KMS-11 (cell line): ENCODE data around the gene RSBN1.
A peak's percentile ranks its signal among the peaks of the same experiment; 100 is the strongest.

Experiments used
- H2AFZ ChIP-seq: fragments of 200-600 bp; sonication (generic); 2 replicates; pipeline ENCODE4 v1.6.1; 2016; ENCODE audit warnings: antibody characterized with exemption, mixed run types, low read depth
- H3K27ac ChIP-seq: fragments of 200-600 bp; sonication (generic); 2 replicates; pipeline ENCODE4 v1.6.1; 2016; ENCODE audit warnings: mild to moderate bottlenecking, mixed run types
- H3K27me3 ChIP-seq: fragments of 200-600 bp; sonication (generic); 2 replicates; pipeline ENCODE4 v1.6.1; 2017; ENCODE audit warnings: mild to moderate bottlenecking, low read depth, mixed run types, moderate library complexity; ENCODE audit not compliant: insufficient read depth
- H3K36me3 ChIP-seq: fragments of 200-600 bp; sonication (generic); 2 replicates; pipeline ENCODE4 v1.6.1; 2017; ENCODE audit warnings: mild to moderate bottlenecking, mixed run types; ENCODE audit not compliant: insufficient read depth
- H3K4me1 ChIP-seq: fragments of 200-600 bp; sonication (generic); 2 replicates; pipeline ENCODE4 v1.6.1; 2016; ENCODE audit warnings: mild to moderate bottlenecking, low read depth, mixed run types; ENCODE audit not compliant: poor library complexity, severe bottlenecking
- H3K4me2 ChIP-seq: fragments of 200-600 bp; sonication (generic); 2 replicates; pipeline ENCODE4 v1.7.0; 2016; ENCODE audit warnings: mild to moderate bottlenecking, mixed run types
- H3K4me3 ChIP-seq: fragments of 200-600 bp; sonication (generic); IDR thresholded peaks from 2 replicates; pipeline ENCODE4 v1.6.1; 2017; ENCODE audit warnings: low read depth, low read length, mixed read lengths; ENCODE audit not compliant: insufficient read depth
- H3K79me2 ChIP-seq: fragments of 200-600 bp; sonication (generic); 2 replicates; pipeline ENCODE4 v1.6.1; 2016; ENCODE audit warnings: low read depth, mixed run types; ENCODE audit not compliant: insufficient read depth
- H3K9ac ChIP-seq: fragments of 200-600 bp; sonication (generic); 2 replicates; pipeline ENCODE4 v1.6.1; 2016; ENCODE audit warnings: mild to moderate bottlenecking, mixed run types
- H4K20me1 ChIP-seq: fragments of 200-600 bp; sonication (generic); 2 replicates; pipeline ENCODE4 v1.6.1; 2016; ENCODE audit warnings: mild to moderate bottlenecking, mixed run types; ENCODE audit not compliant: insufficient read depth
- TF ChIP-seq, protein P1 (sequence below): fragments of 200-600 bp; sonication (generic); conservative IDR thresholded peaks from 2 replicates; pipeline ENCODE4 v1.6.1; 2017; ENCODE audit warnings: low read depth, mild to moderate bottlenecking, antibody characterized with exemption, low read length, moderate library complexity, mixed read lengths

Gene RSBN1

DNA sequence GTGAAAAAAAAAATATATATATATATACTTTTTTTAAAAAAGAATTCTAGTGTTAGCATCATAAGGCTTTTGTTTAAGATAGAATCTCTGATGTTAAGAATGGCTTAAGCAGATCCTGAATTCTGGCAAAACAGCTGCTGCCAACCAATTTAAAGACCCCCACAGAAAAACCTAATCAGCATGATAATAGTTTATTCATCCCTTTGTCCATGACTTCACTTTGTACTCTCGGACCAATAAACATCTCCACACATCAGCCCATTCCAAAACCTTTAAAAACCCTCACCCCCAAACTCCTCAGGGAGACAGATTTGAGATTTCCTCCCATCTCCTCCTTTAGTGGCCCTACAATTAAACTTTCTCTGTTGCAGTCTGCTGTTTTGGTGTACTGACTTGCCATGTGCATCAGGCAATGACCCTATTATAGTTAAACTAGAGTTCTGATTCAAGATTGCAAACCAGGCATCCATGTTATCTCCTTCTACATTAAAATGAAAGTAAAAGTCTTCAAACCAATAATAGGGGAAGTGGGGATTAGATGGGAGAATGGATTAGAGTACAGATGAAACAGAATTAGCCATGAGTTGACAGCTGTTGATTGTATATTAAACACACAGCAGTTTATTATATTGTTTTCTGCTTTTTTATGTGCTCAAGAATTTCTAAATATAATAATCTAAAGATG lies 43.2 kb downstream of the RSBN1 start:
- no peaks in the 10 kb centered on the region for H4K20me1 ChIP-seq
- H3K4me1 ChIP-seq, result peaks cover 64% of the 10 kb centered on the region
- no peak overlapping the region for H2AFZ ChIP-seq
- no peaks in the 10 kb centered on the region for H3K27me3 ChIP-seq
- H3K9ac ChIP-seq, result no peak overlapping the region
- H3K79me2 ChIP-seq, result no peaks in the 10 kb centered on the region; the same call in 1 of the 2 replicates
- TF ChIP-seq, protein P1, sequence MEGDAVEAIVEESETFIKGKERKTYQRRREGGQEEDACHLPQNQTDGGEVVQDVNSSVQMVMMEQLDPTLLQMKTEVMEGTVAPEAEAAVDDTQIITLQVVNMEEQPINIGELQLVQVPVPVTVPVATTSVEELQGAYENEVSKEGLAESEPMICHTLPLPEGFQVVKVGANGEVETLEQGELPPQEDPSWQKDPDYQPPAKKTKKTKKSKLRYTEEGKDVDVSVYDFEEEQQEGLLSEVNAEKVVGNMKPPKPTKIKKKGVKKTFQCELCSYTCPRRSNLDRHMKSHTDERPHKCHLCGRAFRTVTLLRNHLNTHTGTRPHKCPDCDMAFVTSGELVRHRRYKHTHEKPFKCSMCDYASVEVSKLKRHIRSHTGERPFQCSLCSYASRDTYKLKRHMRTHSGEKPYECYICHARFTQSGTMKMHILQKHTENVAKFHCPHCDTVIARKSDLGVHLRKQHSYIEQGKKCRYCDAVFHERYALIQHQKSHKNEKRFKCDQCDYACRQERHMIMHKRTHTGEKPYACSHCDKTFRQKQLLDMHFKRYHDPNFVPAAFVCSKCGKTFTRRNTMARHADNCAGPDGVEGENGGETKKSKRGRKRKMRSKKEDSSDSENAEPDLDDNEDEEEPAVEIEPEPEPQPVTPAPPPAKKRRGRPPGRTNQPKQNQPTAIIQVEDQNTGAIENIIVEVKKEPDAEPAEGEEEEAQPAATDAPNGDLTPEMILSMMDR, result no peak
- H3K4me2 ChIP-seq, result peak overlapping the region; percentile 29; the same call in 1 of the 2 replicates
- H3K4me3 ChIP-seq, result no peak overlapping the region
- no peak overlapping the region for H3K27ac ChIP-seq
- no peaks in the 10 kb centered on the region for H3K36me3 ChIP-seq

DNA sequence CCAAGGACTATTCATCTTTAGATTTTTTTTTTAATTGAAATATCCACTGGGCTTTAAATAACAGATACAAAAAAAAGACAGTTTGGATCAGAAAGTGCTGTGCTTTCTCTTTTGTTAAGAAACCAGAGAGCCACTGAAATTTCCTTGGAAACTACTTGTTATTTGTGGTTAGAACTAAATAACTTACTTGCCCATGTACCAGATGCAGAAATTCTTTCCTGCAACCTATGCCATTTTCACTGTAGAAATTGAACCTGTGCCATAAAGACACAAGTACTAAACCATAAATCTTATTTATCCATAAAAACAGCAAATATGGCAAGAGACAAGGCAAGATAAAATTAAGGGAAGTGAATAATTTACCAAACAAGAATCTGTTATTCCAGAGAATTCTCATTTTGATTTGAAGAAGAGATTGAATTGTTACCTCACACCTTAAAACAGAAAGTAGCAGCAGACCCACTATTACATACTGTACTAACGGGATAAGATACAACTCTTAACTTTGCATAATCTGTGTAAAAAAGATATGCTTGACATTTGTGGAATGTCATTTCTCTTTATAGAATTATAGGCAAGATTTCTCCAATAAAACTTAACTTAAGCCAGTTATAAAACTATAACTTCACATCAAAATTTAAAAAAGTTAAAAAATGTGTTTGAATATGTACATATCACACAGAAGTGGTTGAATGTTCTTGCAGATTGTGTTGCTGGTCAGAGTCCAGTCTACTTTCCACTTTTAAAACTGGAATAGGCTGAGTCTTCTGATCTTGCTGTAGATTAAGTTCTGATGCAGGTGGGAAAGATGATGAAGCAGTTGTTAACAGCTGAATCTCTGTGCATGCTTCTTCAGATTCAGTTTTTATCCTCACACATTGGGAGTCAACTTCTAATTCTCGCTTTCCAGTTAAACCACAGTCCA lies 46.7 kb downstream of the RSBN1 start:
- no peaks in the 10 kb centered on the region for H3K36me3 ChIP-seq
- H3K4me2 ChIP-seq, result peak overlapping the region; percentile 81
- H3K9ac ChIP-seq, result peak overlapping the region; percentile 23; the same call in 1 of the 2 replicates
- H3K27me3 ChIP-seq, result no peaks in the 10 kb centered on the region
- H4K20me1 ChIP-seq, result no peaks in the 10 kb centered on the region
- H3K27ac ChIP-seq, result peak overlapping the region; percentile 76
- no peak overlapping the region for H2AFZ ChIP-seq
- H3K4me1 ChIP-seq, result peaks cover 73% of the 10 kb centered on the region
- no peaks in the 10 kb centered on the region; the same call in 1 of the 2 replicates for H3K79me2 ChIP-seq
- TF ChIP-seq, protein P1, result no peak
- H3K4me3 ChIP-seq, result no peak overlapping the region

DNA sequence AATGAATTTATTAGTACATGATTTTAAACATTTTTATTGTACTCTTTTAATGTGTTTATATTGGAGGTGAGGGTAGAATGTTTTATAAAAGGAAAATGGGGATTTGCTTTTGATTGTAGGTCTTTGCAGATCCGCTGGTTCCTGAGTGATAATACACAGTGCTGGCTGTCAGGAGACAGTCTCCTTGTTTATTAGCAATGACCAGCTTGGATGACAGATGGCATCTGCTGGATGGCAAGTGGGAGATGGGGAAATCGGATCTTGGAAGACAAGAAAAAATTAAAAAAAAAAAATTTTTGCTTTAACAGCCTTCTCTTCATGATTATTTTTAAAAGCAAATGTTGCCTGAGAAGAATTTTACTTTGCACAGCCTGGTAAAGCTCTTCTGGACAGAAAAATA lies 48.6 kb downstream of the RSBN1 start:
- Histone ChIP-seq H3K27ac (no peak overlapping the region), H3K4me2 (no peak overlapping the region), H2AFZ (no peak overlapping the region), H3K9ac (no peak overlapping the region), H3K4me1 (peaks cover 62% of the 10 kb centered on the region), H3K27me3 (no peaks in the 10 kb centered on the region), H3K4me3 (no peak overlapping the region), H4K20me1 (no peaks in the 10 kb centered on the region), H3K79me2 (no peaks in the 10 kb centered on the region; the same call in 1 of the 2 replicates), H3K36me3 (no peaks in the 10 kb centered on the region)
- TF ChIP-seq, protein P1, result no peak

DNA sequence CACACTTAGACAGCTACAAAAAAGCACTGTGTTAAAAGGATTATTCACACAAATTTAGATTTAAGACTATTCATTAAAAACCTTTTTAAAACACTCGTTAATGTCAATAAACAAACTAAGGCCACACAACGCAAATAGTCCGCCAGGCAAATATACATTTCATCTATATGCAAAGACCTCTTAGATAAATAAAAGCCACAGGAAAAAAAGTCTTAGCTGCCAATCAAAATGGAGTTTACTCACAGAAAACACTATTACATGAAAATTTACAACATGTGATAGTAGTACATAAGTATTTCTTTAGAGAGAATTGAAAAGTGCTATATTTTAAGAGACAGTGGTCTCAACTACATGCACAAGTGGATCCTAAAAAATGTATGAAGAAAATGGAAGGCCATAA lies 50.3 kb downstream of the RSBN1 start:
- TF ChIP-seq, protein P1, result no peak
- Histone ChIP-seq H3K4me3 (no peak overlapping the region), H3K4me1 (peaks cover 52% of the 10 kb centered on the region), H2AFZ (no peak overlapping the region), H3K9ac (no peak overlapping the region), H4K20me1 (no peaks in the 10 kb centered on the region), H3K27ac (no peak overlapping the region), H3K36me3 (no peaks in the 10 kb centered on the region), H3K79me2 (peaks cover 10% of the 10 kb centered on the region; the same call in 1 of the 2 replicates), H3K4me2 (no peak overlapping the region), H3K27me3 (no peaks in the 10 kb centered on the region)
